Stimulated activated CD8-positive, alpha-beta memory T cell treated with anti-CD3 and anti-CD28 coated beads, Interleukin-7, amount 100 ng/mL, for 24 hours (primary cell): ENCODE results near the gene DAGLA.

Source experiments
- DNase-seq: peaks from one replicate; pipeline ENCODE4 v3.0.0-alpha.2; 2020; ENCODE audit warnings: low read depth

DAGLA gene

DNA sequence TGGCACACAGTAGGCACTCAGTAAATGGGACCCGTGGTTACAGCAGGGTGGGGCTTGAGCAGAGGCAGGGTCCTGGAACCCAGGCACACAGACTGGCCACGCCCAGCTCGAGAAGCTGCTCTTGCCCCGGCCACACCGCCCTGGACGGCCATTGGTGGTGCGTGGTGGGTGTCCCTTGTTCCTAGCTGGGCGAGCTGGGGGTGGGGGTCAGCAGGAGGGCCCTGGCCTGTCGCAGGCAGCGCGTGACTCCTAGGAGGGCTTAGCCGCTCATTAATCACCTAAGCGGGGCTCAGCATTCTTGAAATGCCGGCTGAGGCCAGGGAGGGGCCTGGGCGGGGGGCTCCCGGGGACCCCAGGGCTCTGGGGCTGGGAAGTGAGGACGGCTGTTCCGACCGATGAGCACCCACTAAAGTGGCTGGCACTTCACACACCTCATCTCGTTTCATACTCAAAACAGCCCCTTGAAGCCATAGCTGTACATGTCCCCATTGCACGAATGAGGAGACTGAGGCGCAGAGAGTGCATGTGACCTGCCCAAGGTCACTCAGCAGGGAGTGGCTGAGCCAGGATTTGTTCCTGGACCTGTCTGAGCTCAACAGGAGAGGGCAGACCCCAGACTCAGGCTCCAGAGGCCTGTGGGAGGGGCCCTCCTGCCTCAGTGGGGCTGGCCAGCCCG, 83.9 kb downstream of the DAGLA start:
- DNase-seq, result no peak

- no peak for DNase-seq
Measured at GRCh38 chr11:61764606-61765260, 84.5 kb downstream of the DAGLA start.

DNA sequence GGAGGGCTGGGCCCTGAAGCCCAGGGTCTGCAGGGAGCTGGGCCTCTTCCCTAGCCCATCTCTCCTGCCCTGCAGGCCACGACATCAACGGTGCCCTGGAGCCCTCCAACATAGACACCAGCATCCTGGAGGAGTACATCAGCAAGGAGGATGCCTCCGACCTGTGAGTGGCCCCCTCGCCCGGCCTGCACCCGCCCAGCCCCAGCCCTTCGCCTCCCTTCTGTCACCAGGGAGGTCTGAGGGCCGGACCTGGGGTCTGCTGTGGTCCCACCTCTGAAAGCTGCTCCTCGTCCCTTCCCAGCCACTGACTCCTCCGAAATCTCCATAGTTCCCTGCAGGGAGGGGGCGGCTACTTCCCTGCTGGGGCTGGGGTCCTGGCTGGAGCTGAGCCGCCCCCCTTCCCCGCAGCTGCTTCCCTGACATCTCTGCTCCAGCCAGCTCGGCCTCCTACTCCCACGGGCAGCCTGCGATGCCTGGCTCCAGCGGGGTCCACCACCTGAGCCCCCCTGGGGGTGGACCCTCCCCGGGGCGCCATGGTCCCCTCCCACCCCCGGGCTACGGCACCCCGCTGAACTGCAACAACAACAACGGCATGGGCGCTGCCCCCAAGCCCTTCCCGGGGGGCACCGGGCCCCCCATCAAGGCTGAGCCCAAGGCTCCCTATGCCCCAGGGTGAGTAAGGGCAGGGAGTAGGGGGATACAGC, 85.5 kb downstream of the DAGLA start:
- DNase-seq, result no peak

GRCh38 chr11:61766353-61766841, 86.2 kb downstream of the DAGLA start:
- no peak for DNase-seq

DNA sequence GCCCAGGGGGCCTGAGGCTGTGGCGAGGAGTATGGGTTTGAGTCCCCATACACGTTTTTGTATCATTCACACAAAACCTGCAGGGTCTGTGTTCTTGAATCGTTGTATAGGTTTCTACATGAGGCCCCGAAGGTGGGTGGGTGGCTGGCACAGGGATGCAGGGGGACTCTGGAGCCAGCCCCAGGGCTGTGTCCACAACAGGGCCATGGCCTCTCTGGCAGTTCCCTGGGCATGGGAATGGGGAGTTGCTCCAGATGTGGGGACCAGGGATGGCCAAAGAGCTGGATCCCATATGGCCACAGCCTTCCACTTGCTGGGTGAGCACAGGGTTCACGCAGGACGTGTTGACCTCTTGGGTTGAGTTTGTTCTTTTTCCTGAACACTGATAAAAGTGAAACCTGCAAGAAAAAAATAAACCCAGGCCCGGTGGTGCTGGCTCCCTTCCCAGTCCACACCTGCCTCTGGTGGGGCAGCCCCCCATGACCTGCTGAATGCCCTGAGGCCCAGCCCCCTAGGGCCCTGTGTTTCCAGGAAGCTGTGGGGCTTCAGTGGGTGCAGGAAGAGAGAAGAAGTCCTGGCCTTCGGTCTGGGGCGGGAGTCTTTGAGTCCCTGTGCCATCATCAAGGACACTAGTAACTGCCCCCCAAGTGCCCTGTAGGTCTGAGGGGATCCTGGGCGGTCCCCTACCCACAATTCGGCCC, 88.3 kb downstream of the DAGLA start:
- DNase-seq, result no peak

- DNase-seq, result no peak
Measured at GRCh38 chr11:61769169-61769920, 89.2 kb downstream of the DAGLA start.

- no peak for DNase-seq
Measured at GRCh38 chr11:61769946-61770683, 89.9 kb downstream of the DAGLA start.

- no peak for DNase-seq
Measured at GRCh38 chr11:61771195-61771894, 91.2 kb downstream of the DAGLA start.

DNA sequence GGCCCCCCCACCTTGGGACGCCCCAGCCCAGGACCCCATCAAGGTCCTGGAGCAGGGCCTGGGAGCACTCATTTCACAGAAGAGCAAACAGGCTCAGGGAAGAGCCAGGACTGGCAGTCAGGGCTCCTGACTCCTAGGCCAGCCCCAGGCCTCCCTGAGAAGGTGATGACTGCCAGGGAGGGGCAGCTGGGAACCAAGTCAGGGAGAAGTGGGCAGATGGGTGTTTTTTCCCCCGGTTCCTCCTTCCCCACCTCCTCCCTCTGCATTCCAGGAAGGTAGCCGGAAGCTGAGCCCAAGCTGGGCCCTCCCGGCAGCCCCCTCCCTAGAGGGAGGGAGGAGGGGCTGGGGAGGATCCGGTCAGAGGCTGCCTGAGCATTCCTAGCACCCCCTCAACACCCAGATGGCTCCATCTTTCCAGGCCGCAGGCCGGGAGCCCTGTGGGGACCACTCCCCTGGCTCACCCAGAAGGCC, 91.8 kb downstream of the DAGLA start:
- DNase-seq, result no peak

DNA sequence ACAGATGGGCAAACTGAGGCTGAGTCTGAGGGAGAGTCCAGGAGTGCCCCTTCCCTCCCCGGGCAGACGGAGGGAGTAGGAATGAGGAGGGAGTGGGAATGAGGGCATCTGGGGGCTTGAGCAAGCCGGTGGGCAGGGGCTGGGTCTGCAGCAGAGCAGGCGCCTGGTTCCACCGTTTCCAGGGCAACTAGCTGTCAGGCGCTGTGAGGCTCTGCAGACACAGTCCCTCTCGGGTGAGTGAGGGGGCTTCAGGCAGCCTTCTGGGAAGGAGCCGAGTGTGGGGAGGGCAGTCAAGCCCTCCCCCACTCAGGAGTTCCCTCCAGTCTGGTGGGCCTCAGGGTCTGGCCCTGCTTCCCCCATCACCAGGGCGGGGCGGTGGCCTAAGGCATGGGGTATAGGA, 93.2 kb downstream of the DAGLA start:
- no peak for DNase-seq

DNA sequence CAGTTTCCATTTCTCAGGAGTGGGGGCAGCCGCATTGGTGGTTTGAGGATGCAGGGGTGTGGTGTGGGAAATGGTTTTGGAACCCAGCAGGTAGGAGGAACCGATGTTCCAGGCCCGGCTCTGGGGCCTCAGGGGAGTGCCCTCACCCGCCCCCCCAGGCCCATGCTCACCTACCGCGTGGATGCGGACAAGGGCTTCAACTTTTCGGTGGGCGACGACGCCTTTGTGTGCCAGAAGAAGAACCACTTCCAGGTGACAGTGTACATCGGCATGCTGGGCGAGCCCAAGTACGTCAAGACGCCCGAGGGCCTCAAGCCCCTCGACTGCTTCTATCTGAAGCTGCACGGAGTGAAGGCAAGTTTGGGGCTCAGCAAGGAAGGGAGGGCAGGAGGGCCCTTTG, 93.6 kb downstream of the DAGLA start:
- DNase-seq, result no peak

DNA sequence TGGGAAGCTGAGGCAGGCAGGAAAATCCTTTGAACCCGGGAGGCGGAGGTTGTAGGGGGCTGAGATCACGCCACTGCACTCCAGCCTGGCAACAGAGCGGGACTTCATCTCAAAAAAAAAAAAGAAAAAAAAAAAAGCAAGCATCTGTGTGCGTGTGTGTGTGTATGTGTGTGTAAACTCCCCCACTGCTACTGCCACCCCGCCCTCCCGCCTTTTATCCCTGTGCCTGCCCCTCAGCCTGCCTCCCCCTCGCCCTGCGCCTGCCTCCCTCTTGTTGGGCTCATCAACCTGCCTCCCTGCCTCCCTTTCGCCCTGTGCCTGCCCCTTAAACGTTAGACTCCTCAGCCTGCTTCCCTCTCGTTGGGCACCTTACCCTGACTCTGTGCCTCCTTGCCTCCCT, 94.2 kb downstream of the DAGLA start:
- no peak for DNase-seq

DNA sequence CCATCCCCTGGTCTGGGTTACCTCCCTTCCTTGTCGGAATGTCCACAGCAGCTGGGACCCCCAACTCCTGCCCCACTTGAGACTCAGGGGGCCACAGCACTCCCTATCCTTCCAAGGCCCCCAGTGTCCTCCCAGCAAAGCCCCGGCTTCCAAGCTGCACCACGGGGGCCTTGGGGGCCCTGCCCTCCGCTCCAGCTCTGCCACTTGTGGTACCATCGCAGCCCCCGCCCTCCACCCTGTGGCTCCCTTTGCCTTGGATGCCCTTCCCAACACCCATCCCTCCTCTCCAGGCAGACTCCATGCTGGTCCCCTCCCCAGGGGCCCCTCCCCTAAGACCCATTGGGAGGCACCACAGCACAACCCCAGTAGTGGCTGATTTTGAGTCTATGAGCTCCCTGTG, 94.9 kb downstream of the DAGLA start:
- DNase-seq, result no peak

GRCh38 chr11:61775606-61776554, 95.7 kb downstream of the DAGLA start:
- no peak for DNase-seq

- DNase-seq, result peak; percentile 45
Measured at GRCh38 chr11:61776561-61777075, 96.4 kb downstream of the DAGLA start.

- peak; percentile 46 for DNase-seq
Measured at GRCh38 chr11:61777234-61778090, 97.3 kb downstream of the DAGLA start.

DNA sequence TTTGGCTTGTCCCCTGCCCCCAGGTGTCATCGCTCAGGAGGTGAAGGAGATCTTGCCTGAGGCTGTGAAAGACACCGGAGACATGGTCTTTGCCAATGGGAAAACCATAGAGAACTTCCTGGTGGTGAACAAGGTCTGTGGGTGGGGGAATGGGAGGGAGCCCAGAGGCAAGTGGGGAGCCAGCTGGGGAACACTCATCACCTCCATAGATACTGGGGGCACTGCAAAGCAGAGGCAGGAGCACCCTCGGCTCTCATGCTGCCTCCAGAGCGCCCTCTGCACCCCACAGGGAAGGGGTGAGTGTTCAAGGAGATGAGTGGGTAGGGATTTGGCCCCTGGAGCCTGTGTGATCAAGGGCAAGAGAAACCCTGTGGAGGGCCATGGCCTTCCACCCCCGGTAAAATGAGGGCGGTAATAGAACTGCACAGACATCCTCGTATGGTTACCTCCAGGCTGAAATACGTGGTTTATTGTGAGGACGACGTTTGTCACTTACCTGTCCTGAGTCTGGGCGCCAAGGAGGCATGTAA, 98.2 kb downstream of the DAGLA start:
- no peak for DNase-seq
